Loucy (cell line): Measurements from ENCODE around the gene NUTM2E.
"Not testable (repeated sequence)": the region's sequence is repeated elsewhere in the genome, so short reads cannot be mapped to it uniquely, and the experiment has no call there.

Experiments
- H2AFZ ChIP-seq: fragments of 200-600 bp; sonication (generic); 2 replicates; pipeline ENCODE4 v1.6.0; 2016; ENCODE audit warnings: antibody characterized with exemption, mild to moderate bottlenecking, low read length, moderate library complexity
- H3F3A ChIP-seq: fragments of 200-600 bp; 2 replicates; pipeline ENCODE4 v1.6.0; 2016; ENCODE audit warnings: antibody characterized with exemption, low read depth, mild to moderate bottlenecking
- H3K27me3 ChIP-seq: fragments of 200-600 bp; sonication (generic); 2 replicates; pipeline ENCODE4 v1.6.1; 2014; ENCODE audit warnings: low read length, mild to moderate bottlenecking; ENCODE audit not compliant: insufficient read depth, poor library complexity, severe bottlenecking
- H3K36me3 ChIP-seq: fragments of 200-600 bp; sonication (generic); 2 replicates; pipeline ENCODE4 v1.6.1; 2016; ENCODE audit warnings: low read length; ENCODE audit not compliant: insufficient read depth
- H3K4me1 ChIP-seq: fragments of 200-600 bp; sonication (generic); 2 replicates; pipeline ENCODE4 v1.5.1; 2014; ENCODE audit warnings: low read length, mild to moderate bottlenecking; ENCODE audit not compliant: insufficient read depth, poor library complexity, severe bottlenecking
- H3K4me2 ChIP-seq: fragments of 200-600 bp; sonication (generic); 2 replicates; pipeline ENCODE4 v1.6.0; 2014; ENCODE audit warnings: antibody characterized with exemption, low read length, low read depth, mild to moderate bottlenecking; ENCODE audit not compliant: poor library complexity, severe bottlenecking
- H3K4me3 ChIP-seq: fragments of 200-600 bp; sonication (generic); 2 replicates; pipeline ENCODE4 v1.5.1; 2014; ENCODE audit warnings: low read length, mild to moderate bottlenecking, mixed read lengths; ENCODE audit not compliant: poor library complexity, severe bottlenecking
- H3K79me2 ChIP-seq: fragments of 200-600 bp; sonication (generic); 2 replicates; pipeline ENCODE4 v1.6.1; 2014; ENCODE audit warnings: low read length; ENCODE audit not compliant: insufficient read depth
- H3K9ac ChIP-seq: fragments of 200-600 bp; sonication (generic); 2 replicates; pipeline ENCODE4 v1.6.0; 2014; ENCODE audit warnings: mild to moderate bottlenecking, low read depth, low read length, moderate library complexity; ENCODE audit not compliant: poor library complexity, severe bottlenecking
- H3K9me2 ChIP-seq: fragments of 200-600 bp; sonication (generic); replicated peaks from 2 replicates; pipeline ENCODE4 v1.6.1; 2016; ENCODE audit warnings: low read depth, low read length, mixed read lengths
- H3K9me3 ChIP-seq: fragments of 200-600 bp; sonication (generic); 2 replicates; pipeline ENCODE4 v1.6.1; 2014; ENCODE audit warnings: mild to moderate bottlenecking, antibody characterized with exemption, low read length, low read depth; ENCODE audit not compliant: insufficient read depth
- H4K20me1 ChIP-seq: fragments of 200-600 bp; sonication (generic); 2 replicates; pipeline ENCODE4 v1.6.0; 2014; ENCODE audit warnings: antibody characterized with exemption, low read length, mild to moderate bottlenecking; ENCODE audit not compliant: insufficient read depth, poor library complexity, severe bottlenecking

Gene NUTM2E

DNA sequence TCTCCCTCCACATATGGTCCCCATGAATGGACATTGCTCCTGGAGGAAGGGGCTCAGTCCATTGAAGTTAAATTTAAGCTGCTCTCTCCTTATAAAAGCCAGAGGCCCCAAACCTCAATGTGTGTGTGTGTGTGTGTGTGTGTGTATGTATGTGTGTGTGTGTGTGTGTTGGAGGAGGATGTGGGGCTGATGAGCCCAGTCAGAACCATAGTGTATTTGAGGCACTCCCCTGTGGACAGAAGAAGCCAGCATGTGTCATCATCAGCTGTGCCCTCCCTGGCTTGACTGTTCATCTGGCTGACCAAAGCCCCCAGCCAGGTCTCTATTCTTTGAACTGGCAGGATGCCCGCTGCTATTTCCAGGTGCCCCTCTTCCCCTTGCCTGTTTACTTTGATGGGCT, 35.7 kb downstream of the NUTM2E start:
- not testable (repeated sequence) for H3K36me3 ChIP-seq, H3K27me3 ChIP-seq, H3K4me2 ChIP-seq, H3F3A ChIP-seq, H4K20me1 ChIP-seq, H3K9ac ChIP-seq, H3K4me3 ChIP-seq, H3K4me1 ChIP-seq, H3K79me2 ChIP-seq, H3K9me2 ChIP-seq, H3K9me3 ChIP-seq, H2AFZ ChIP-seq

DNA sequence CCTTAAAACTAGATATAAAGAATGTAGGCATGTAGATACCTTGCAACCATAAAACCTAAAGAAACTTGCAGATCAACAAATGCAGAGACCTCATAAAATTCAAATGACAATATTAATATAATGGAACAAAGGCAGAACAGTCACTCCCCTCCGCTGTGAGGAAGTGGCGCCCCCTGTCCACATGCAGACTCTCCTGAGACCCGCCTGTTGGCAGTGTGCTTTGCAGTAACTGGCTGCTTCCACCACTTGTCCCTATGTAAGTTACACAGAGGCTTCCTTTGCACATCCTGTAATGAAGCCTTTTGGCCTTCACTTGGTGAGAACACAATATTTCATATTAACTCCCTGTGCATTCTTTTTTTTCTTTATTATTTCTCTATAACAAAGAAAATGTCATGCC, 36.3 kb downstream of the NUTM2E start:
- not testable (repeated sequence) for H3K4me3 ChIP-seq, H3K9me3 ChIP-seq, H3K36me3 ChIP-seq, H3K27me3 ChIP-seq, H3K4me2 ChIP-seq, H3F3A ChIP-seq, H4K20me1 ChIP-seq, H3K79me2 ChIP-seq, H2AFZ ChIP-seq, H3K4me1 ChIP-seq, H3K9me2 ChIP-seq, H3K9ac ChIP-seq

GRCh38 chr10:79866903-79867551, 40.5 kb downstream of the NUTM2E start:
- not testable (repeated sequence) for H3K27me3 ChIP-seq, H3K4me1 ChIP-seq, H3K79me2 ChIP-seq, H4K20me1 ChIP-seq, H3K9me2 ChIP-seq, H3K4me2 ChIP-seq, H3F3A ChIP-seq, H2AFZ ChIP-seq, H3K9ac ChIP-seq, H3K4me3 ChIP-seq, H3K36me3 ChIP-seq, H3K9me3 ChIP-seq

- H3K9ac ChIP-seq, H3K9me2 ChIP-seq: not testable (repeated sequence)
Measured at GRCh38 chr10:79868023-79868422, 41.5 kb downstream of the NUTM2E start.

DNA sequence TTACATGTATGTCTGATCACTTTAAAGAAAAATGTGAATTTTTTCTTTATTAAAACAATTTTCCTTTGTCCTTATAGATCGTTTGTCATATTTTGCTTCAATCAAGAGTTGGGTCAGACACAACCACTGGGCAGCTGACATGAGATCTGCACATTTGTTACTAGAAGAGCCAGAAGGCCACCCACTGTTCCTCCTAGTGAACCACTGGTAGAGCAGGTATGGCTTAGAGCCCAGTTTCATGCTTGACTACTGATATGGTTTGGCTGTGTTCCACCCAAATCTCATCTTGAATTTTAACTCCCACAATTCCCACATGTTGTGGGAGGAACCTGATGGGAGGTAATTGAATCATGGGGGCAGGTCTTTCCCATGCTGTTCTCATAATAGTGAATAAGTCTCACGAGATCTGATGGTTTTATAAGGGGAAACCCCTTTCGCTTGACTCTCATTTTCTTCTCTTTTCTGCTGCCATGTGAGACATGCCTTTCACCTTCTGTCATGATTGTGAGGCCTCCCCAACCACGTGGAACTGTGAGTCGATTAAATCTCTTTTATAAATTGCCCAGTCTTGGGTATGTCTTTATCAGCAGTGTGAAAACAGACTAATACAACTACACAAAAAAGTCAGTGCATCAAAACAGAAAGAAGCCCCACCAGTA, 43.0 kb downstream of the NUTM2E start:
- H3K4me1 ChIP-seq, H2AFZ ChIP-seq, H3K36me3 ChIP-seq, H4K20me1 ChIP-seq, H3K9ac ChIP-seq, H3K9me3 ChIP-seq, H3K27me3 ChIP-seq, H3K4me3 ChIP-seq, H3K79me2 ChIP-seq, H3K4me2 ChIP-seq, H3F3A ChIP-seq, H3K9me2 ChIP-seq: not testable (repeated sequence)

More at GRCh38 chr10:79868023-79868422, 41.5 kb downstream of the NUTM2E start:
- H2AFZ ChIP-seq, H3K4me2 ChIP-seq, H4K20me1 ChIP-seq, H3K79me2 ChIP-seq, H3F3A ChIP-seq, H3K27me3 ChIP-seq, H3K4me3 ChIP-seq, H3K9me3 ChIP-seq, H3K4me1 ChIP-seq, H3K36me3 ChIP-seq: not testable (repeated sequence)

GRCh38 chr10:79871729-79872128, 45.2 kb downstream of the NUTM2E start:
- H3K4me1 ChIP-seq, H3K9me3 ChIP-seq, H3K4me2 ChIP-seq, H3K36me3 ChIP-seq, H3K79me2 ChIP-seq, H2AFZ ChIP-seq, H3K9me2 ChIP-seq, H3K9ac ChIP-seq, H3F3A ChIP-seq, H3K27me3 ChIP-seq, H3K4me3 ChIP-seq, H4K20me1 ChIP-seq: not testable (repeated sequence)
